Measurements from ENCODE around the gene UNC45B. TPM values are rescaled to one million over a fixed set of nuclear protein-coding genes. Genes with fewer than 3 reads are reported as not detected.

UNC45B gene
- total RNA-seq, 1 experiment from 2014 or later, result 0.07 TPM

GRCh38 chr17:35155246-35155645 lies 7.6 kb downstream of the UNC45B start (continued):
- no peak for TF ChIP-seq TP53 (CRISPR knock-in tag; IDR thresholded peaks at IDR 0.05)
- TF ChIP-seq TEAD1 (CRISPR knock-in tag; IDR thresholded peaks at IDR 0.05), result no peak
- no peak for TF ChIP-seq NR2C2 (CRISPR knock-in tag; IDR thresholded peaks at IDR 0.05)
- TF ChIP-seq, protein P1, sequence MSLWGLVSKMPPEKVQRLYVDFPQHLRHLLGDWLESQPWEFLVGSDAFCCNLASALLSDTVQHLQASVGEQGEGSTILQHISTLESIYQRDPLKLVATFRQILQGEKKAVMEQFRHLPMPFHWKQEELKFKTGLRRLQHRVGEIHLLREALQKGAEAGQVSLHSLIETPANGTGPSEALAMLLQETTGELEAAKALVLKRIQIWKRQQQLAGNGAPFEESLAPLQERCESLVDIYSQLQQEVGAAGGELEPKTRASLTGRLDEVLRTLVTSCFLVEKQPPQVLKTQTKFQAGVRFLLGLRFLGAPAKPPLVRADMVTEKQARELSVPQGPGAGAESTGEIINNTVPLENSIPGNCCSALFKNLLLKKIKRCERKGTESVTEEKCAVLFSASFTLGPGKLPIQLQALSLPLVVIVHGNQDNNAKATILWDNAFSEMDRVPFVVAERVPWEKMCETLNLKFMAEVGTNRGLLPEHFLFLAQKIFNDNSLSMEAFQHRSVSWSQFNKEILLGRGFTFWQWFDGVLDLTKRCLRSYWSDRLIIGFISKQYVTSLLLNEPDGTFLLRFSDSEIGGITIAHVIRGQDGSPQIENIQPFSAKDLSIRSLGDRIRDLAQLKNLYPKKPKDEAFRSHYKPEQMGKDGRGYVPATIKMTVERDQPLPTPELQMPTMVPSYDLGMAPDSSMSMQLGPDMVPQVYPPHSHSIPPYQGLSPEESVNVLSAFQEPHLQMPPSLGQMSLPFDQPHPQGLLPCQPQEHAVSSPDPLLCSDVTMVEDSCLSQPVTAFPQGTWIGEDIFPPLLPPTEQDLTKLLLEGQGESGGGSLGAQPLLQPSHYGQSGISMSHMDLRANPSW (CRISPR knock-in tag; conservative IDR thresholded peaks at IDR 0.05; ENCODE audit: low read depth), result no peak

DNA sequence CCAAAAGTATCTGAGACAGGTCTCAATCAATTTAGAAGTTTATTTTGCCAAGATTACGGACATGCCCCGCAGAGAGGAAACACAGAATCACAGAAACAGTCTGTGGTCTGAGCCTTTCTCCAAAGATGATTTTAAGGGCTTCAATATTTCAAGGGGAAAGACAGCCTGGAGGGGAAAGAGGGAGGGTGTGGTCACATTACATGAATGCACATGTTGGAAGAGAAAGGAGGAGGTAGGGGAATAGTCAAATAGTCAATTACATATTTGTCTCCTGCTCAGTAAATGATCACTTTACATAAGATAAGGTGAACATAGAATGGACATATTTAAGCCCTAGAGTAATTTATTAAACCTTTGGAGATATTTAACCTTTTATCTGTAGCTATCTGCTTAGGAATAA lies 12.3 kb downstream of the UNC45B start:
- POLR2A ChIA-PET, result no interaction called here
- no peak overlapping the region for H3K4me3 Mint-ChIP-seq
- H3K4me1 Mint-ChIP-seq, result peaks cover 8% of the 10 kb centered on the region
- peaks cover 4% of the 10 kb centered on the region; the same call in 1 of the 2 replicates for H3K9me3 Mint-ChIP-seq
- H3K27me3 Mint-ChIP-seq (ENCODE audit: low read depth), result peaks cover 10% of the 10 kb centered on the region
- TF ChIP-seq ZNF232 (CRISPR knock-in tag; IDR thresholded peaks at IDR 0.05) (no peak), ELF4 (CRISPR knock-in tag; IDR thresholded peaks at IDR 0.05; ENCODE audit: low read depth) (no peak), NFYB (CRISPR knock-in tag; conservative IDR thresholded peaks at IDR 0.05; ENCODE audit: low read depth) (no peak), HMGXB4 (CRISPR knock-in tag; IDR thresholded peaks at IDR 0.05) (no peak)
- TF ChIP-seq, protein P2, sequence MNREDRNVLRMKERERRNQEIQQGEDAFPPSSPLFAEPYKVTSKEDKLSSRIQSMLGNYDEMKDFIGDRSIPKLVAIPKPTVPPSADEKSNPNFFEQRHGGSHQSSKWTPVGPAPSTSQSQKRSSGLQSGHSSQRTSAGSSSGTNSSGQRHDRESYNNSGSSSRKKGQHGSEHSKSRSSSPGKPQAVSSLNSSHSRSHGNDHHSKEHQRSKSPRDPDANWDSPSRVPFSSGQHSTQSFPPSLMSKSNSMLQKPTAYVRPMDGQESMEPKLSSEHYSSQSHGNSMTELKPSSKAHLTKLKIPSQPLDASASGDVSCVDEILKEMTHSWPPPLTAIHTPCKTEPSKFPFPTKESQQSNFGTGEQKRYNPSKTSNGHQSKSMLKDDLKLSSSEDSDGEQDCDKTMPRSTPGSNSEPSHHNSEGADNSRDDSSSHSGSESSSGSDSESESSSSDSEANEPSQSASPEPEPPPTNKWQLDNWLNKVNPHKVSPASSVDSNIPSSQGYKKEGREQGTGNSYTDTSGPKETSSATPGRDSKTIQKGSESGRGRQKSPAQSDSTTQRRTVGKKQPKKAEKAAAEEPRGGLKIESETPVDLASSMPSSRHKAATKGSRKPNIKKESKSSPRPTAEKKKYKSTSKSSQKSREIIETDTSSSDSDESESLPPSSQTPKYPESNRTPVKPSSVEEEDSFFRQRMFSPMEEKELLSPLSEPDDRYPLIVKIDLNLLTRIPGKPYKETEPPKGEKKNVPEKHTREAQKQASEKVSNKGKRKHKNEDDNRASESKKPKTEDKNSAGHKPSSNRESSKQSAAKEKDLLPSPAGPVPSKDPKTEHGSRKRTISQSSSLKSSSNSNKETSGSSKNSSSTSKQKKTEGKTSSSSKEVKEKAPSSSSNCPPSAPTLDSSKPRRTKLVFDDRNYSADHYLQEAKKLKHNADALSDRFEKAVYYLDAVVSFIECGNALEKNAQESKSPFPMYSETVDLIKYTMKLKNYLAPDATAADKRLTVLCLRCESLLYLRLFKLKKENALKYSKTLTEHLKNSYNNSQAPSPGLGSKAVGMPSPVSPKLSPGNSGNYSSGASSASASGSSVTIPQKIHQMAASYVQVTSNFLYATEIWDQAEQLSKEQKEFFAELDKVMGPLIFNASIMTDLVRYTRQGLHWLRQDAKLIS (CRISPR knock-in tag; IDR thresholded peaks at IDR 0.05; ENCODE audit: borderline replicate concordance), result no peak
- DNase-seq (ENCODE audit: low spot score), result no peak
- CTCF ChIA-PET, result no interaction called here
- H3K36me3 Mint-ChIP-seq, result no peaks in the 10 kb centered on the region
- ATAC-seq, result no peak
- H3K27ac Mint-ChIP-seq, result no peak overlapping the region

GRCh38 chr17:35160354-35161201 lies 13.0 kb downstream of the UNC45B start:
- DNase-seq (ENCODE audit: low spot score) (no peak), ATAC-seq (no peak)
- ChIA-PET POLR2A (no interaction called here), CTCF (no interaction called here)
- Mint-ChIP-seq H3K27me3 (ENCODE audit: low read depth) (peaks cover 10% of the 10 kb centered on the region), H3K4me1 (peaks cover 8% of the 10 kb centered on the region), H3K4me3 (no peak overlapping the region), H3K27ac (no peak overlapping the region), H3K9me3 (peaks cover 4% of the 10 kb centered on the region; the same call in 1 of the 2 replicates), H3K36me3 (no peaks in the 10 kb centered on the region)
- TF ChIP-seq, protein P3, sequence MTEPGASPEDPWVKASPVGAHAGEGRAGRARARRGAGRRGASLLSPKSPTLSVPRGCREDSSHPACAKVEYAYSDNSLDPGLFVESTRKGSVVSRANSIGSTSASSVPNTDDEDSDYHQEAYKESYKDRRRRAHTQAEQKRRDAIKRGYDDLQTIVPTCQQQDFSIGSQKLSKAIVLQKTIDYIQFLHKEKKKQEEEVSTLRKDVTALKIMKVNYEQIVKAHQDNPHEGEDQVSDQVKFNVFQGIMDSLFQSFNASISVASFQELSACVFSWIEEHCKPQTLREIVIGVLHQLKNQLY (CRISPR knock-in tag; IDR thresholded peaks at IDR 0.05), result no peak
- no peak for TF ChIP-seq FOXJ3 (CRISPR knock-in tag; IDR thresholded peaks at IDR 0.05; ENCODE audit: borderline replicate concordance)
- TF ChIP-seq ESRRA (CRISPR knock-in tag; IDR thresholded peaks at IDR 0.05; ENCODE audit: borderline replicate concordance), result no peak
- TF ChIP-seq, protein P4, sequence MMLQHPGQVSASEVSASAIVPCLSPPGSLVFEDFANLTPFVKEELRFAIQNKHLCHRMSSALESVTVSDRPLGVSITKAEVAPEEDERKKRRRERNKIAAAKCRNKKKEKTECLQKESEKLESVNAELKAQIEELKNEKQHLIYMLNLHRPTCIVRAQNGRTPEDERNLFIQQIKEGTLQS (CRISPR knock-in tag; conservative IDR thresholded peaks at IDR 0.05), result no peak
- TF ChIP-seq, protein P5, sequence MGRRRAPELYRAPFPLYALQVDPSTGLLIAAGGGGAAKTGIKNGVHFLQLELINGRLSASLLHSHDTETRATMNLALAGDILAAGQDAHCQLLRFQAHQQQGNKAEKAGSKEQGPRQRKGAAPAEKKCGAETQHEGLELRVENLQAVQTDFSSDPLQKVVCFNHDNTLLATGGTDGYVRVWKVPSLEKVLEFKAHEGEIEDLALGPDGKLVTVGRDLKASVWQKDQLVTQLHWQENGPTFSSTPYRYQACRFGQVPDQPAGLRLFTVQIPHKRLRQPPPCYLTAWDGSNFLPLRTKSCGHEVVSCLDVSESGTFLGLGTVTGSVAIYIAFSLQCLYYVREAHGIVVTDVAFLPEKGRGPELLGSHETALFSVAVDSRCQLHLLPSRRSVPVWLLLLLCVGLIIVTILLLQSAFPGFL (CRISPR knock-in tag; IDR thresholded peaks at IDR 0.05; ENCODE audit: borderline replicate concordance), result no peak
- TF ChIP-seq, protein P6, sequence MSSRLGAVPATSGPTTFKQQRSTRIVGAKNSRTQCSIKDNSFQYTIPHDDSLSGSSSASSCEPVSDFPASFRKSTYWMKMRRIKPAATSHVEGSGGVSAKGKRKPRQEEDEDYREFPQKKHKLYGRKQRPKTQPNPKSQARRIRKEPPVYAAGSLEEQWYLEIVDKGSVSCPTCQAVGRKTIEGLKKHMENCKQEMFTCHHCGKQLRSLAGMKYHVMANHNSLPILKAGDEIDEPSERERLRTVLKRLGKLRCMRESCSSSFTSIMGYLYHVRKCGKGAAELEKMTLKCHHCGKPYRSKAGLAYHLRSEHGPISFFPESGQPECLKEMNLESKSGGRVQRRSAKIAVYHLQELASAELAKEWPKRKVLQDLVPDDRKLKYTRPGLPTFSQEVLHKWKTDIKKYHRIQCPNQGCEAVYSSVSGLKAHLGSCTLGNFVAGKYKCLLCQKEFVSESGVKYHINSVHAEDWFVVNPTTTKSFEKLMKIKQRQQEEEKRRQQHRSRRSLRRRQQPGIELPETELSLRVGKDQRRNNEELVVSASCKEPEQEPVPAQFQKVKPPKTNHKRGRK (CRISPR knock-in tag; IDR thresholded peaks at IDR 0.05; ENCODE audit: borderline replicate concordance), result no peak
- TF ChIP-seq NFATC4 (CRISPR knock-in tag; IDR thresholded peaks at IDR 0.05), result no peak
